Thyroid gland (tissue), 4 donors: ENCODE measurements around the gene FCHSD2.

Experiments used
- CTCF ChIP-seq, 6 experiments: fragments of 200-600 bp in 3 of 6; fragments of 450-650 bp in 3 of 6; sonication (generic) in 3 of 6; IDR thresholded peaks; one replicate each; pipeline ENCODE4 v1.5.1; 2016 to 2019; ENCODE audit warnings: antibody characterized with exemption in 6 of 6, mild to moderate bottlenecking in 2 of 6, inconsistent platforms in 1 of 6, moderate library complexity in 1 of 6
- POLR2A ChIP-seq, 2 donors: fragments of 450-650 bp; IDR thresholded peaks; one replicate each; pipeline ENCODE4 v1.6.1; 2017; ENCODE audit warnings: antibody characterized with exemption in 2 of 2, mild to moderate bottlenecking in 2 of 2, moderate library complexity in 1 of 2

GRCh38 chr11:72901374-72901773 is 240.7 kb downstream of the FCHSD2 start:
- TF ChIP-seq CTCF (IDR thresholded peaks at IDR 0.05), result no peak
- no peak for TF ChIP-seq POLR2A (IDR thresholded peaks at IDR 0.05)
